ENCODE measurements around the gene NOXA1.

The NOXA1 gene

GRCh38 chr9:137427454-137428310 lies 4.5 kb downstream of the NOXA1 start:
- DNase-seq = no peak

DNA sequence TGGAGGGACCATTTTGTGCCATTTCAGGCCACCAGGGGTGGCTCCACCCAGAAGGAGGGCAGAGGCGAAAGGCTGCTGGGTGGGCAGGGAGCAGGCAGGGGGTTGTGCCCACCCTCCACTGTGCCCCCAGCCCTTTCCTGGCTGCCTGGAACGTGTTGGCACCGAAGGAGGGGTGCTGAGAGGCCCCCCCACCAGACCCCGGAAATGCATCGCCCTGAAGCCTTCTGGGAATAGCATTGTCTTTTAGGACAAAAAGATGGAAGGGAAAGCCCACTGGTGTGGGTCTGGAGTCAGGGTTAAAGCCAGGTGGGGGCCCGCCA lies 5.1 kb downstream of the NOXA1 start:
- DNase-seq = no peak

GRCh38 chr9:137428841-137429545 lies 5.8 kb downstream of the NOXA1 start:
- DNase-seq = no peak

DNA sequence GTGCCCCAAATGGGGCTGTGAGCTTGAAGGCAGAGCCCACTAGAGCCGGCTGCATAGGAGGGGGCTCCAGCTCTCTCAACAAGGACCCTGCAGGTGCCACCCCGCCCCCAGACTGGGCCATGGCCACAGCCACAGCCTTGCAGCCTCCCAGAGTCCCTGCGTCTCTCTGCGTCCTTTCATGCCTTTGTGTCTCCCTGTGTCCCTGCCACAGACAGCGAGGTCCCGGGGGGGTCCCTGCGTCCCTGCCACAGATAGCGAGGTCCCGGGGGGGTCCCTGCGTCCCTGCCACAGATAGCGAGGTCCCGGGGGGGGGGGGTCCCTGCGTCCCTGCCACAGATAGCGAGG lies 6.3 kb downstream of the NOXA1 start:
- no peak for DNase-seq

DNA sequence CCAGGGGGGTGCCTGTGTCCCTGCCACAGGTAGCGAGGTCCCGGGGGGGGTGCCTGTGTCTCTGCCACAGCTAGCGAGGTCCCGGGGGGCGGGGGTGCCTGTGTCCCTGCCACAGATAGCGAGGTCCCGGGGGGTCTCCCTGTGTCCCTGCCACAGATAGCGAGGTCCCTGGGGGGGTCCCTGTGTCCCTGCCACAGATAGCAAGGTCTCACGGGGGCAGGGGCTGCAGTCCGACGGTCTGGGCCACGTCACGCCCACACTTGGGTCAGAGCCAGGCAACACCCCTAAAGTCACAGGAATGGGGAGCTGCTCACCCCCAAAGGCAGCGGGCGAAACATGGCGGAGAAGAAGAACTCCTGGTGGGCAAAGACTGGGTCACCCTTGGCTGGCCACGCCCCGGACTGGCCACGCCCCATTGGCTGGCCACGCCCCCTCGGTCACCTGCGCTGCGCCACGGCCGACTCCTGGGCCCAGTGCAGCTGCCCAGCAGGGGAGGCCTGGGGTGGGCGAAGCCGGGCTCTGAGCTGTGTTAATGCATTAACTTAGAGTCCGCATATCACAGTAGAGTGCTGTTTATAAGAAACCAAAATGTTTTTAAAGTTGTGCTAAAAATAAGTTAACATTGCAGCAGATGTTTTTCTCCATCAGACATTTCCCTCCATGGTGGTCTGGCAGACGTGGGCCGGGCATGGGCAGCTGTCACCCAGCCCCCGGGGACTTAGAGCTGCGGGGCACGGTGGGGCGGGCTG lies 7.0 kb downstream of the NOXA1 start:
- no peak for DNase-seq

DNA sequence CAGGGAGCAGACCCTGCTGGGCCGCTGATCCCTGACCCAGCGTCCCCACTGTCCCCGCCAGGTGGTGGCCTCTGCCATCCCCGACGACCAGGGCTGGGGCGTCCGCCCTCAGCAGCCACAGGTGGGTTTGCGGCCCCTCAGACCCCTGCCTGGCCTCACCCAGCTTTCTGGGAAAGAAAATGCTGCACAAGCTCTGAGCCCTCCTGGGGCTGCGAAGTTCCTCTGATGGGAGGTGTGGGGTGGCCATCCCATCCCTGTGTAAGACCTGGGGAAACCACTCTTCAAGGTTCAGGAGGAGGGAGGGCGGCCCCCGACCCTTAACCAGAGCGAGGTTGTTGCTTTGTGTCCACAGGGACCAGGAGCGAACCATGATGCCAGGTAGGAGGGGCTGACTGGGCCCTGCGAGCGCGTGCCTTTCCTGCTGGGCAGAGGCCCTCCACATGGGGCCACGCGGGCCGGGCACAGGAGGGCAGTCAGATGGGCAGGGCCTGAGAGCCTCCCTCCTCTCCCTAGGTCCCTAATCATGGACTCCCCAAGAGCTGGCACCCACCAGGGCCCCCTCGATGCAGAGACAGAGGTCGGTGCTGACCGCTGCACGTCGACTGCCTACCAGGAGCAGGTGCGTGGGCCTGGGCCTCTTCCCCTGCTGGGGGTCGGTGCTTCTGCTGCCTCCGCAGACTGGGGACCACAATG lies 7.7 kb downstream of the NOXA1 start:
- DNase-seq = no peak

DNA sequence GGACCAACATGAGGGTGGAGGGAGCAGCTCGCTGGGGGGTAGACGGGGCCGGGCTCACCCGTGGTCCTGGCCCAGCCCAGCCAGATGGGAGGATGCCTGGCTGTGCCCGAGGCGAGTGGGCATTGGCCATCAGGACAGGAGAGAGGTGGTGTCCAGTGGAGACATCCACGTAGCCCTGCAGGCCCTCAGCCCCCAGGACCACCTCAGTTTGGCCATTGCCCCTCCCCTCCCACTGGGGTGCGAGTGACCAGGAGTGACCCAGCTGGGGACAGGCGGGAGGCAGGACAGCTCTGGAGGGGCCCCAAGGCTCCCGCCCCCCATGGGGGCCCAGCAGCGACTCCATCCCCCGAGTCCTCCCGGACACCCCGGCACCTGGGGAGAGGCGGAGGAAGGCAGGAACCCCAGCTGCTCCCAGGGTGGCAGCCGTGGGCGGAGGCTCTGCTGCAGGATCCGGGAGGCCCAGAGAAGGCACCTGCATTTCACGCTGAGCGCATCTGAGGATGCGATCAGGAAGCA lies 8.3 kb downstream of the NOXA1 start:
- no peak for DNase-seq

DNA sequence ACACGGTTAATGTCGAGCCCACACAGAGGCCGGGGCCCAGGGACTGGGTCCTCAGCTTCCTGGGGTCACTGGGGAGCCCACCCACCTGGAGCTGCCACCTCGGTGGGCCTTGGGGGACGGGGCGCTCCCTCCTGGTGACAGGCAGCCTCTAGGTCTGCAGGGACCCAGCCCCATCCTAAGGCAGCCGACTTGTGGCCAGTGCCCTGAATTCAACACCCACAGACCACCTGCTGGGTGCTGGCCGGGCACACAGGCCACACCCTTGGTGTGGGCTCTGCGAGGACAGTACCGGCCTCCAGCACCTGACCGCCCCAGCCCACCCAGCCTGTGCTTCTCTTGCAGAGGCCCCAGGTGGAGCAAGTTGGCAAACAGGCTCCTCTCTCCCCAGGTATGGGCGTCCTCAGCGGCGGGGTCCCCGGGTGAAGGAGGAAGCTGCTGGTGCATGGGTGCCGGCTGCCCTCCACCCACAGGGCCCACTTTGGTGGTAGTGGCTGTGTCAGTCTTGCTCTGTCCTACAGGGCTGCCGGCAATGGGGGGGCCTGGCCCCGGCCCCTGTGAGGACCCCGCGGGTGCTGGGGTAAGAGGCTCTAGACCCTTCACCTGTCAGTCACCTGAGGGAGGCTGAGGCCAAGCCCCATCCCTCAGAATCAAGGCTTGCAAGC lies 9.6 kb downstream of the NOXA1 start:
- DNase-seq = no peak

DNA sequence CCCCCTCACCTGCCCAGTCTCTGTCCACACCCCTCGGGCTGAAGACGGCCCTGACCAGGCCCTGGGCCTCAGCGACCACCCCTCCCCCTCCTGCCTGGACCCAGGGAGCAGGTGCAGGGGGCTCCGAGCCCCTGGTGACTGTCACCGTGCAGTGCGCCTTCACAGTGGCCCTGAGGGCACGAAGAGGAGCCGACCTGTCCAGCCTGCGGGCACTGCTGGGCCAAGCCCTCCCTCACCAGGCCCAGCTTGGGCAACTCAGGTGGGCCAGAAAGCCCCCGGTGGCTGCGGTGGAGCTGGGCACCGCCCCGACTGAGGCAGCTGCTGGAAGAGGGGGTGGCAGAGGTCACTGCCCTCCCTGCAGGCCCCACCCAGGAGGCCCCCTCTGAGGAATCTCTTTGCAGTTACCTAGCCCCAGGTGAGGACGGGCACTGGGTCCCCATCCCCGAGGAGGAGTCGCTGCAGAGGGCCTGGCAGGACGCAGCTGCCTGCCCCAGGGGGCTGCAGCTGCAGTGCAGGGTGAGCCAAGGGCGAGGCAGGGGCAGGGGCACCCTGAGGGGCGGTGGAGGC lies 10.2 kb downstream of the NOXA1 start:
- no peak for DNase-seq

- DNase-seq = no peak
Observed at GRCh38 chr9:137433916-137434431, 10.8 kb downstream of the NOXA1 start.

DNA sequence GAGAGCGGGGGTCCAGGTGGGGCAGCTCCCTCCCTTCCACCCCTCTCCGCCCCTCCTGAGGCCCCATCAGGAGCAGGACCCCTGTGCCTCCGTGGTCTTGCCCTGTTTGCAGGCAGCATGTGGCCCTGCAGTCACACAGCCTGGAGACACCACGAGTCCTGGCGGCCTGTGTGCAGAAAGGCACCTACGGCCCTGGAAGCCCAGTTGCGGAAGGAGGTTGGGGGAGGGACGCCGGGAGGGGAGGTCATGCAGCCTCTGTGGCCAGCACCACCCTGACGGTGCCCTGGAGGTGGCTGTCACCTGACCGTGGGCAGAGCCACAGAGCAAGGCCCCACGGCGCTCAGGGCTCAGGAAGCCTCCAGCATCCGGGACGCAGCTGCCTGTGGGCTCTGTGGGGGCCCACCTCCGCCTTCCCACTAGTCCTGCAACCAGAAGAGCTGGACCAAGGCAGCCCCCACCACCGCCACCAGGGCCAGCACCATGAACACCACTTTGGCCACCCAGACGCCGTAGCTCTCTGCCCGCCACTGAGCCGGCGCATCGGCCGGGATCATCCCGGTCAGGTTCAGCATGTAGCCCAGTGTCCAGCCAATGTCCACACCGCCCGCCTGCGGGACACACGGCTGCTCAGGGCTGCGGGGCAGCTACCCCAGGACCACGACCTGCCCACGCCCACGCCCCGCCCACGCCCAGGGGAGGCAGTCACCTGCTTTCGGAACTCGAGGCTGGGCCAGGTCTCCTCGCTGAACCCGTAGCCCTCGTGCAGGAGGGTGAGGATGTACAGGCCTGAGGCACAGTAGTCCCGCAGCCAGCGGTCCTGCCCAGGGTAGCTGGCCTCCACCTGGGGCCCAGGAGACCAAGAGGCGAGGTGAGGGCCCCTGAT lies 11.5 kb downstream of the NOXA1 start:
- no peak for DNase-seq

- no peak for DNase-seq
Observed at GRCh38 chr9:137435381-137435891, 12.2 kb downstream of the NOXA1 start.

- no peak for DNase-seq
Observed at GRCh38 chr9:137435980-137436760, 13.0 kb downstream of the NOXA1 start.

DNA sequence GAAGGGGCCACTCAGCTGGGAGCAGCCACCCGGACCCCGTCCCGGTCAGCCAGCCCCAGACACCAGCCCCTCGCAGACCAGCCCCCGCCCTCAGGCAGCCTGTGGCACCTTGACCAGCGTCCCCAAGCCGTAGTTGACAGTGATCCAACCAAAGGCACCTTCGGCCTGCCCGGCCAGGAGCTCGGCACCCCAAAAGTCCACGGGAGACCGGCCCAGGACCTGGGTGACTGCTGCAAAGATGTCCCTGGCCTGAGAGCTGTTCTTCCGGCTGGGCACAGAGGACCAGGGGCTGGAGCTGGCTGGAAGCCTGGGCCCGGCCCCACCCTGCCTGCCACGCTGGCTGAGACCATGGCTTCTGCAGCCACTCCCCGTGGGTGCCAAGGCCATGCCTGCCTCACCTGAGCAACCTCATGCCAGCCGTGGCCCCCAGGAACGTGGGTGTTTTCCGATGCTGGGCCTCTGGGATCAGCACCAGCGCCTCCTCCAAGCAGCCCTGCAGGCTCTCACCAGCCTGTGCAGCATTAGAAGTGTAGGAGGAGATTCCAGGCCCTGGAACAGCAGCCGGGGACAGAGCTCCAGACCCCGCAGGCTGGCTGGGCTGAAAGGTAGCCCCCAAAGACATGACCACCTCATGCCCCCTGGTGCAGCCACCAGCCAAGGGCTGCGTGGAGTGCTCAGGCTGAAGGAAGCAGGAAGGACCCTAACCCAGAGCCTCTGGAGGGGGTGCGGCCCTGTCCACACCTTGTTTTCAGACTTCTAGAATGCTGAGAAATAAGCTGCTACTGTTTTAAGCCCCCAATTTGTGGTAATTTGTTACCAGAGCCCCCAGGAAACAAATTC lies 13.8 kb downstream of the NOXA1 start:
- DNase-seq = no peak

DNA sequence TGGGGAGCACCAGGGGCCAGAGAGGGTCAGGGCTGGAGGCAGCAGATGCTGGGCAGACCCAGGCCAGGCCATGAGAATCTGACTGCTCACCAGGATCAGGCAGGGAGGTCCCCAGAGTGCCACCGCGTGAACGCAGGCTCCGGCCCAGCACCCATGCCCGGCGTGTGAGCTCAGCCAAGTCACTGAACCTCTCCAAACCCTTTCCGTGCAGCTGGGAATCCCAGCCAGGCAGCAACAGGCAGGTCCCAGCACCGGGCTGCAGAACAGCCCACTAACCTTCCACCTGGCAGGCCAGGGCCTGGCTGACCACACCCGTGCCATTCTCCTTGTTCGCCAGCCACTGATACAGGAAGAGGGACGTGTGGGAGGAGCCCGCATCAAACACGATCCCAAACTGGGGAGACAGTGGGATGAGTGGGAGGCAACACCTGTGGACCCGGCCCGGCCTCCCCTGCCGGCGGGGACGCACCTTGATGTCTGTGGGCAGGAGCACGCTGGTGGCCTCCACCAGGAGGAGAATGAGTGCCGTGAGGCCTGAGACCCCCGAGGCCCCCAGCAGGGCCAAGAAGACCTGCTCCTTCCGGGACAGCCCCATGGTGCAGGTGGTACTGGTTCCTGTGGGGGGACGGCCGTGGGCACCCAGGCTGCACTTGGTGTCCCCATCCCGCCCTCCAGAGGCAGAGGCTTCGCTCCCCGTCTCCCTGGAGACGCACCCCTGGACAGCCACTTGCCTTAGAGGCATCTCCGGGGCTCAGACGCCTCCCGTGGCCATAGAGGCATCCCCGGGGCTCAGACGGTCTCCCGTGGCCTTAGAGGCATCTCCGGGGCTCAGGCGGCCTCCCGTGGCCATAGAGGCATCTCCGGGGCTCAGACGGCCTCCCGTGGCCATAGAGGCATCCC lies 14.7 kb downstream of the NOXA1 start:
- no peak for DNase-seq

DNA sequence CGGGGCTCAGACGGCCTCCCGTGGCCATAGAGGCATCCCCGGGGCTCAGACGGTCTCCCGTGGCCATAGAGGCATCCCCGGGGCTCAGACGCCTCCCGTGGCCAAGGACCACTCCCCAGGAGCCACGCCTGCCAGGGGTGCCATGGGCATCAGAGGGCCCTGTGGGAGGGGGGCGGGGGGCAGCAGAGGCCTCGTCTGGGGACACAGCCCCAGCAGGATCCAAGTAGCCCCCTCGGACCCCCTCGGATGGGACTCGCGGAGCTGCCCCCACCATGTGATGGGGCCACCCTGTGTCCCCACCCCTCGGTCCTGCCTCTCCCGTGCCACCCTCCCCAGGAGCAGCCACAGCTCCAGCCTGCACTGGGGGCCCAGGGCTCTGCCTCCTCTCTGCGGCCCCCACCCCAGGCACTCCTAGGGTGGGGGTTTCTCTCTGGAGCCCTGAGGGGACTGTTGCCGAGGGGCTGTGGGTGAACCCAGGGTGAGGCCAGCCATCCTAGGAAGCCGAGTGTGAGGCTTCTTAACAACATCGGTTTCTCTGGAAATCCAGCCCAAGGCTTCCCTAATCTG lies 15.5 kb downstream of the NOXA1 start:
- no peak for DNase-seq

DNA sequence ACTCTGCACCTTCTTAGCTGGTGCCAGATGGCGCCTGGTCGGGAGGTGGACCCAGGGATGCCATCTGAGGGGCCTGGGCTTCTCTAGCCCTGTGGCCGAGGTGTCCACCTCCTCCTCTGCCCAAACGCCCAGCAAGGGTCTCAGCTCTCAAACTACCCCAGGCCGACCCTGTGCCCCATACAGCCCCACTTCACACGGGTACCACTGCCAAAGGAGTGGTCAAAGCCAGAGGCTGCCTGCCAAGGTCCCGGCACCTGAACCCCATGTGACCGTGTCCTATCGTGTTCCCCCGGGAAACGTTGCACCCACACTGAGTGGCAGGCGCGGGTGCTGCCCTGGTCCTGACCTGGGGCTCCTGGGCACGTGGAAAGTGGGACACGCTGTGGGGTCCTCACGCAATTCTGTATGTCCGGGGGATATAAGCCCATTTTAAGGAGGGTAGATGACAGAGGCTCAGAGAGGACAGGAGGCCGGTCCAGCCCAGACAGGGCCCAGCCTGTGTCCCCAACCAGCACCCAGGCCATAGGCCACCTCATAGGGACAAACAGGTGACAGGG lies 16.0 kb downstream of the NOXA1 start:
- DNase-seq = no peak

All from fibroblast of skin of scalp (primary cell).